Pancreas (tissue), 10 donors: Measurements from ENCODE around the gene PDE7B. TPM values are rescaled to one million over a fixed set of nuclear protein-coding genes. Genes with fewer than 3 reads are reported as not detected.

Experiments used
- ATAC-seq, 4 donors: fragments of 200-7000 bp; cut with Tn5 transposase; one replicate each; pipeline versions ENCODE4 v1.8.0 to v1.9.1; 2020; ENCODE audit warnings: mild to moderate bottlenecking in 4 of 4, moderate library complexity in 4 of 4
- DNase-seq, 6 donors: peaks; one replicate each; pipeline ENCODE4 v3.0.0-alpha.2; 2020
- FAIRE-seq: peaks from 2 replicates; lab custom pipeline; 2012; peaks lifted over from hg19 to GRCh38; lab: Jason Lieb, UNC
- H3K27ac ChIP-seq, 4 donors: fragments of 200-600 bp; sonication (generic); 1 replicate in 3 of 4; 2 replicates in 1 of 4; pipeline versions ENCODE4 v1.5.0 to v1.8.0; 2020
- H3K27me3 ChIP-seq, 4 donors: fragments of 200-600 bp; one replicate each; pipeline ENCODE4 v1.8.0; 2021
- H3K36me3 ChIP-seq, 3 donors: fragments of 200-600 bp; sonication (generic) in 1 of 3; one replicate each; pipeline versions ENCODE4 v1.5.0 to v1.8.0; 2020 to 2021
- H3K4me1 ChIP-seq, 3 donors: fragments of 200-600 bp; one replicate each; pipeline ENCODE4 v1.8.0; 2021
- H3K4me3 ChIP-seq, 4 donors: fragments of 200-600 bp; sonication (generic) in 2 of 4; one replicate each; pipeline versions ENCODE4 v1.5.0 to v1.8.0; 2020 to 2021
- H3K9me3 ChIP-seq, 4 donors: fragments of 200-600 bp; one replicate each; pipeline ENCODE4 v1.8.0; 2021
- CTCF ChIP-seq, 4 donors: fragments of 200-600 bp; sonication (generic) in 3 of 4; IDR thresholded peaks; one replicate each; pipeline versions ENCODE4 v1.5.0 to v1.8.0; 2021; ENCODE audit warnings: antibody characterized with exemption in 4 of 4
- WGBS, 2 donors: extraction: QIAGEN DNeasy Blood & Tissue Kit; methylation state at CpG; one replicate each; pipeline ENCODE4 v1.1.7; 2013; 5-methylcytosine and 5-hydroxymethylcytosine counted together
- intact Hi-C, 3 donors: fragments of 100-400 bp; cut with DNase I; formaldehyde crosslinking; loops; one replicate each; pipeline versions ENCODE4 v1.11.1 to v1.14.2; 2022
- polyA plus RNA-seq, 2 donors: library from polyadenylated mRNA; stranded (reverse); fragments of 200-250 nt; gene quantifications; one replicate each; pipeline ENCODE4 v1.2.3, GENCODE V29; 2013
- total RNA-seq, 6 donors: library from RNA; stranded (reverse); fragmentation: NEBNext Ultra II Directional in 4 of 6; extraction: Animal tissue kit (Norgen Biotek cat#: 25700) in 4 of 6; gene quantifications; one replicate each; pipeline versions ENCODE4 v1.2.1 to v1.2.4, GENCODE V29; 2021 to 2023
- donor health status: healthy with polysubstance abuse.
- donor health status: DM: no; HTN: no; CAD: no; lungs with moderate emphysema.
- donor health status: DM: no; HTN: no; CAD: no.
- donor health status: control.
- donor health status: control.
- donor health status: Bipolar disorder and iron deficiency.
- donor health status: DM: yes; HTN: yes; CAD: no.
- donor health status: DM: no; HTN: no; CAD: no.
- donor health status: DM: no; HTN: no; CAD: no.
- donor health status: DM: yes; HTN: yes; CAD: no.

The PDE7B gene
- total and polyA plus RNA-seq, 8 donors, result 0.38 to 1.7 (median 0.76) TPM

- ATAC-seq (no peak), DNase-seq (no peak), FAIRE-seq (no peak)
- Histone ChIP-seq H3K4me3 (no peak overlapping the region), H3K9me3 (no peaks in the 10 kb centered on the region), H3K27ac (no peak overlapping the region), H3K36me3 (no peaks in the 10 kb centered on the region), H3K4me1 (no peaks in the 10 kb centered on the region), H3K27me3 (no peaks in the 10 kb centered on the region)
- intact Hi-C loops, result no loop called here
- no peak for TF ChIP-seq CTCF (IDR thresholded peaks at IDR 0.05)
- WGBS, 2 donors, result 80 to 83% methylated on average over 5 of the region's 5 CpGs
Measured at GRCh38 chr6:135890876-135891275, 39.4 kb downstream of the PDE7B start.

- intact Hi-C loops, result no loop called here
- FAIRE-seq, result no peak
- Histone ChIP-seq H3K27ac (no peak overlapping the region), H3K36me3 (no peaks in the 10 kb centered on the region), H3K9me3 (no peaks in the 10 kb centered on the region), H3K4me3 (no peak overlapping the region), H3K4me1 (no peaks in the 10 kb centered on the region), H3K27me3 (no peaks in the 10 kb centered on the region)
- TF ChIP-seq CTCF (IDR thresholded peaks at IDR 0.05), result no peak
- DNase-seq, result no peak
- ATAC-seq, result no peak
Measured at GRCh38 chr6:135891710-135892109, 40.2 kb downstream of the PDE7B start.

GRCh38 chr6:135895231-135895911, 43.9 kb downstream of the PDE7B start:
- DNase-seq, result no peak
- Histone ChIP-seq H3K4me1 (no peaks in the 10 kb centered on the region), H3K4me3 (no peak overlapping the region), H3K27me3 (peaks cover 0 to 3% (median 0%) of the 10 kb centered on the region in 4 donors), H3K9me3 (no peaks in the 10 kb centered on the region), H3K27ac (no peak overlapping the region), H3K36me3 (no peaks in the 10 kb centered on the region)
- intact Hi-C loops, result no loop called here
- TF ChIP-seq CTCF (IDR thresholded peaks at IDR 0.05), result no peak
- 74 to 85% methylated on average over 8 of the region's 8 CpGs for WGBS, 2 donors
- no peak for FAIRE-seq
- no peak for ATAC-seq

- TF ChIP-seq CTCF (IDR thresholded peaks at IDR 0.05), result no peak
- no peak for FAIRE-seq
- DNase-seq, result no peak
Measured at GRCh38 chr6:135897087-135897486, 45.6 kb downstream of the PDE7B start.

More at GRCh38 chr6:135897087-135897486, 45.6 kb downstream of the PDE7B start:
- intact Hi-C loops, result no loop called here
- H3K27ac ChIP-seq, result no peak overlapping the region
- no peaks in the 10 kb centered on the region for H3K4me1 ChIP-seq
- 87 to 100% methylated on average over 1 of the region's 1 CpG for WGBS, 2 donors
- H3K27me3 ChIP-seq, result peaks cover 0 to 3% (median 0%) of the 10 kb centered on the region in 4 donors
- no peaks in the 10 kb centered on the region for H3K9me3 ChIP-seq
- H3K4me3 ChIP-seq, result no peak overlapping the region
- H3K36me3 ChIP-seq, result no peaks in the 10 kb centered on the region
- no peak for ATAC-seq
